Measurements from ENCODE around the gene RHPN2.

Gene RHPN2

GRCh38 chr19:33064792-33065550 lies at the start of gene RHPN2:
Gene RHPN2 (minus strand): TSS chr19:33064888. CDS start chr19:33064852, 36 bp downstream.
- peak within 1 kb of the TSS; percentile 52 for H3K4me3 ChIP-seq (ENCODE audit: low read depth, low read length)
- no peak for DNase-seq (ENCODE audit: low read depth)

- no peak overlapping the region for H3K4me3 ChIP-seq (ENCODE audit: low read depth, low read length)
- no peak for DNase-seq (ENCODE audit: low read depth)
Observed at GRCh38 chr19:33114312-33114711, 49.6 kb upstream of the RHPN2 start.

GRCh38 chr19:33111587-33111986 lies 46.9 kb upstream of the RHPN2 start:
- no peak overlapping the region for H3K4me3 ChIP-seq (ENCODE audit: low read depth, low read length)
- DNase-seq (ENCODE audit: low read depth), result no peak

- no peak overlapping the region for H3K4me3 ChIP-seq (ENCODE audit: low read depth, low read length)
- DNase-seq (ENCODE audit: low read depth), result no peak
Observed at GRCh38 chr19:33110137-33110910, 45.6 kb upstream of the RHPN2 start.

GRCh38 chr19:33108161-33108560 lies 43.5 kb upstream of the RHPN2 start:
- DNase-seq (ENCODE audit: low read depth), result no peak
- H3K4me3 ChIP-seq (ENCODE audit: low read depth, low read length), result no peak overlapping the region

- DNase-seq (ENCODE audit: low read depth), result no peak
- H3K4me3 ChIP-seq (ENCODE audit: low read depth, low read length), result no peak overlapping the region
Observed at GRCh38 chr19:33102893-33103292, 38.2 kb upstream of the RHPN2 start.

GRCh38 chr19:33100894-33101644 lies 36.4 kb upstream of the RHPN2 start:
- no peak for DNase-seq (ENCODE audit: low read depth)
- no peak overlapping the region for H3K4me3 ChIP-seq (ENCODE audit: low read depth, low read length)

- DNase-seq (ENCODE audit: low read depth), result no peak
- no peak overlapping the region for H3K4me3 ChIP-seq (ENCODE audit: low read depth, low read length)
Observed at GRCh38 chr19:33098055-33098534, 33.4 kb upstream of the RHPN2 start.

GRCh38 chr19:33096005-33096404 lies 31.3 kb upstream of the RHPN2 start:
- DNase-seq (ENCODE audit: low read depth), result no peak
- H3K4me3 ChIP-seq (ENCODE audit: low read depth, low read length), result no peak overlapping the region

GRCh38 chr19:33094436-33095067 lies 29.9 kb upstream of the RHPN2 start:
- no peak for DNase-seq (ENCODE audit: low read depth)
- no peak overlapping the region for H3K4me3 ChIP-seq (ENCODE audit: low read depth, low read length)

- DNase-seq (ENCODE audit: low read depth), result no peak
- no peak overlapping the region for H3K4me3 ChIP-seq (ENCODE audit: low read depth, low read length)
Observed at GRCh38 chr19:33093420-33094210, 28.9 kb upstream of the RHPN2 start.

- no peak overlapping the region for H3K4me3 ChIP-seq (ENCODE audit: low read depth, low read length)
- DNase-seq (ENCODE audit: low read depth), result no peak
Observed at GRCh38 chr19:33090179-33090578, 25.5 kb upstream of the RHPN2 start.

GRCh38 chr19:33089010-33089409 lies 24.3 kb upstream of the RHPN2 start:
- no peak overlapping the region for H3K4me3 ChIP-seq (ENCODE audit: low read depth, low read length)
- no peak for DNase-seq (ENCODE audit: low read depth)

- H3K4me3 ChIP-seq (ENCODE audit: low read depth, low read length), result no peak overlapping the region
- DNase-seq (ENCODE audit: low read depth), result no peak
Observed at GRCh38 chr19:33086955-33087354, 22.3 kb upstream of the RHPN2 start.

- H3K4me3 ChIP-seq (ENCODE audit: low read depth, low read length), result no peak overlapping the region
- DNase-seq (ENCODE audit: low read depth), result no peak
Observed at GRCh38 chr19:33085570-33086128, 21.0 kb upstream of the RHPN2 start.

GRCh38 chr19:33080761-33081681 lies 16.3 kb upstream of the RHPN2 start, which contains the start of gene GPATCH1:
Gene GPATCH1 (plus strand): TSS chr19:33081181. CDS start chr19:33081194, 13 bp downstream.
- peak within 1 kb of the TSS; percentile 100 for H3K4me3 ChIP-seq (ENCODE audit: low read depth, low read length)
- peak; percentile 39 for DNase-seq (ENCODE audit: low read depth)

GRCh38 chr19:33075519-33075918 lies 10.8 kb upstream of the RHPN2 start:
- DNase-seq (ENCODE audit: low read depth), result no peak
- H3K4me3 ChIP-seq (ENCODE audit: low read depth, low read length), result no peak overlapping the region
